Upper lobe of left lung (tissue), 4 donors: Measurements from ENCODE around the gene REM1.

Source experiments
- EP300 ChIP-seq, 4 donors: sonication (generic); formaldehyde crosslinking; IDR thresholded peaks; one replicate each; pipeline ENCODE4 v1.5.1; 2017; ENCODE audit warnings: antibody characterized with exemption in 4 of 4, control low read depth in 2 of 4
- TF ChIP-seq, protein P1 (sequence below), 6 experiments: fragments of 450-650 bp in 4 of 6; fragments of 200-600 bp in 2 of 6; sonication (generic) in 2 of 6; IDR thresholded peaks; one replicate each; pipeline ENCODE4 v1.5.1; 2016 to 2019; ENCODE audit warnings: antibody characterized with exemption in 6 of 6

DNA sequence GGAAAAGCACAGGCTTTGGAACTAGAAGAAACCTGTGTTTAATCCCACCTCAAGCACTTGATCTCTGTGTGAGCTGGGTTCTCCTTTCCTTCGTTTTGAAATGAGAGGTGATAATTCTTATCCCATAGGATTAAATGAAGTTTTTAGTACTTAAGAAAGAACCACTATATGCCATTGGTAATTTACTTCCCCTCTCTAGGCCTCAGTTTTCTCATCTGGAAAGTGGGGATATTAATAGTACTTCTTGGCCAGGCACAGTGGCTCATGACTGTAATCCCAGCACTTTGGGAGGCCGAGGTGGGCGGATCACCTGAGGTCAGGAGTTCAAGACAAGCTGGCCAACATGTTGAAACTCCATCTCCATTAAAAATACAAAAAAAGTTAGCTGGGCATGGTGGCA, 14.1 kb downstream of the REM1 start:
- TF ChIP-seq, protein P1, sequence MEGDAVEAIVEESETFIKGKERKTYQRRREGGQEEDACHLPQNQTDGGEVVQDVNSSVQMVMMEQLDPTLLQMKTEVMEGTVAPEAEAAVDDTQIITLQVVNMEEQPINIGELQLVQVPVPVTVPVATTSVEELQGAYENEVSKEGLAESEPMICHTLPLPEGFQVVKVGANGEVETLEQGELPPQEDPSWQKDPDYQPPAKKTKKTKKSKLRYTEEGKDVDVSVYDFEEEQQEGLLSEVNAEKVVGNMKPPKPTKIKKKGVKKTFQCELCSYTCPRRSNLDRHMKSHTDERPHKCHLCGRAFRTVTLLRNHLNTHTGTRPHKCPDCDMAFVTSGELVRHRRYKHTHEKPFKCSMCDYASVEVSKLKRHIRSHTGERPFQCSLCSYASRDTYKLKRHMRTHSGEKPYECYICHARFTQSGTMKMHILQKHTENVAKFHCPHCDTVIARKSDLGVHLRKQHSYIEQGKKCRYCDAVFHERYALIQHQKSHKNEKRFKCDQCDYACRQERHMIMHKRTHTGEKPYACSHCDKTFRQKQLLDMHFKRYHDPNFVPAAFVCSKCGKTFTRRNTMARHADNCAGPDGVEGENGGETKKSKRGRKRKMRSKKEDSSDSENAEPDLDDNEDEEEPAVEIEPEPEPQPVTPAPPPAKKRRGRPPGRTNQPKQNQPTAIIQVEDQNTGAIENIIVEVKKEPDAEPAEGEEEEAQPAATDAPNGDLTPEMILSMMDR (IDR thresholded peaks at IDR 0.05): no peak
- TF ChIP-seq EP300 (IDR thresholded peaks at IDR 0.05): no peak
